Measurements from ENCODE around the gene ITIH3.

ITIH3 gene

DNA sequence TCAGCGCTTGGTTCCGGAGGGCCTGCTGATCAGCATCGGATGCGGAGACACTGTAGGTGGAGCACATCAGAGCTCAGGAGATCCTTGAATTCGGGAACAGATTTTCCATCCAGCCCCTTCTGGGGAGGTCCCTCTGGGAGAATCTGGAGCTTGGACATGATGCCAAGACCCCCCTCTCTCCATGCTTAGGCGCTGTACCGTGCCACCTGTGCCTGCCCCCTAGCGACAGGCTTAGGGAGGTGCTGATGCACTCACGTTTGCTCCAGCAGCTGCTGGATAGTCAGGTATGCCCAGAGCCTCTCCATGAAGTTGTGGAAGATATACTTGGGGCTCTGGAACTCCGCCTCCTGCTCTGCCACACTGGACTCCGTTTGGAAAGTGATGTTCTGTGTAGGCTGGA lies 26.1 kb downstream of the ITIH3 start:
- Mint-ChIP-seq H3K9me3 (no peaks in the 10 kb centered on the region), H3K4me1 (ENCODE audit: low read depth) (no peaks in the 10 kb centered on the region), H3K4me3 (no peak overlapping the region), H3K27me3 (ENCODE audit: low read depth) (no peaks in the 10 kb centered on the region), H3K36me3 (ENCODE audit: low read depth) (no peaks in the 10 kb centered on the region), H3K27ac (no peak overlapping the region)

DNA sequence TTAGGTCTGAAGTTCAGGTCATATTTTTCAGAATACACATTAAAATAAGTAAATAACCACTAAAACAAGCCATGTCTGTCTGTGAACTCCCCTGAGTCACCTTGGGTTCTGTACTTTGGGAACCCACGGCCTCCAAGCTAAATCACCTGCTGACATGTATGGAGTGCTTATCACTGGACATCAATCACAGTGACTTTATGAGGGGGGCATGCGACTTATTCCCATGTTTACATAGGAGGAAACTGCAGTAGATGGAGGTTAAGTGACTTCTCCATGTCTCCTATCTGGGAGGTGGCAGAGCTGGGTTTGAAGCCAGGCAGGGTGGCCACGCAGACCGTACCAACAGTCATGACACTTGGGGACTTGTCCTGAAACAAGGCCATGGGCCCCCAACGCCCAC lies 27.8 kb downstream of the ITIH3 start:
- Mint-ChIP-seq H3K4me1 (ENCODE audit: low read depth) (no peaks in the 10 kb centered on the region), H3K27me3 (ENCODE audit: low read depth) (no peaks in the 10 kb centered on the region), H3K27ac (no peak overlapping the region), H3K36me3 (ENCODE audit: low read depth) (no peaks in the 10 kb centered on the region), H3K9me3 (no peaks in the 10 kb centered on the region), H3K4me3 (no peak overlapping the region)

DNA sequence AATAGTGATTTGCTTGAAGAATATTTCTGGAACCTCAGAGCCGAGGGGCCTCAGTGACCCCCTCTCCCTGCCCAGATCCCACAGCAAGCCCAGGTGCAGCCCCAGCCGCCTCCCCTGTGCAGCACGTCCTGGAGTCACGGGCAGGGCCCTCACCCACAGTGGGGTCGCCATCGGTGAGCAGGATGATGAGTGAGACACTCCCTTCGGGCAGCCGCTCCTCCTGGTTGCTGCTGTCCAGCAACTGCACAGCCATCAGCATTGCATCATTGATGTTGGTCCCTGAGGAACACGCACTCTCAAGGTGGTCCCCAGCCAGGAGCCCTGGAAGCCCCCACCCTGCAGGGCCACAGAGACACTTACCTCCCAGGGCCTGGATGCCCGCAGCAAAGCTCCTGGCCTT lies 29.4 kb downstream of the ITIH3 start:
- Mint-ChIP-seq H3K36me3 (ENCODE audit: low read depth) (no peaks in the 10 kb centered on the region), H3K9me3 (no peaks in the 10 kb centered on the region), H3K27ac (no peak overlapping the region), H3K4me1 (ENCODE audit: low read depth) (no peaks in the 10 kb centered on the region), H3K4me3 (no peak overlapping the region), H3K27me3 (ENCODE audit: low read depth) (no peaks in the 10 kb centered on the region)

DNA sequence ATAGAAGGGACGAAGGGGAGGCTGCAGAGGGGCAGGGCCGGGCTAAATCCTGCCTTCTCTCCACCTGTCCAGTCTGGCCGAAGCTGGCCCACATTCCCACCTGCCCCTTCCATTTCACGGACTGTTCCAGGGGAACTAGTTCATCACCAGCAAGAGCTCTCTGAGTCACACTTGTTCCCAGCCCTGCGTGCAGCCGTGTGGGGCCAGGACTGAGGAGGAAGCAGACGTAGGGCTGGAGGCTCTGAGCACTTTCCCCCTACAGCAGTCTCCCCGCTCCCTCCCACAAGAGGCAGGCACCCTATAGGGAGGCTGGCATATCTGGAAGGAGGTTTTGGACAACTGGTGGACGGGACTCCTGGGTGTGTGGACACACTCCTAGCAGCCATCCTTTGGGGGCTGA lies 32.8 kb downstream of the ITIH3 start:
- H3K36me3 Mint-ChIP-seq (ENCODE audit: low read depth) = no peaks in the 10 kb centered on the region
- no peaks in the 10 kb centered on the region for H3K27me3 Mint-ChIP-seq (ENCODE audit: low read depth)
- H3K4me1 Mint-ChIP-seq (ENCODE audit: low read depth) = no peaks in the 10 kb centered on the region
- no peak overlapping the region for H3K27ac Mint-ChIP-seq
- H3K4me3 Mint-ChIP-seq = no peak overlapping the region
- no peaks in the 10 kb centered on the region for H3K9me3 Mint-ChIP-seq

DNA sequence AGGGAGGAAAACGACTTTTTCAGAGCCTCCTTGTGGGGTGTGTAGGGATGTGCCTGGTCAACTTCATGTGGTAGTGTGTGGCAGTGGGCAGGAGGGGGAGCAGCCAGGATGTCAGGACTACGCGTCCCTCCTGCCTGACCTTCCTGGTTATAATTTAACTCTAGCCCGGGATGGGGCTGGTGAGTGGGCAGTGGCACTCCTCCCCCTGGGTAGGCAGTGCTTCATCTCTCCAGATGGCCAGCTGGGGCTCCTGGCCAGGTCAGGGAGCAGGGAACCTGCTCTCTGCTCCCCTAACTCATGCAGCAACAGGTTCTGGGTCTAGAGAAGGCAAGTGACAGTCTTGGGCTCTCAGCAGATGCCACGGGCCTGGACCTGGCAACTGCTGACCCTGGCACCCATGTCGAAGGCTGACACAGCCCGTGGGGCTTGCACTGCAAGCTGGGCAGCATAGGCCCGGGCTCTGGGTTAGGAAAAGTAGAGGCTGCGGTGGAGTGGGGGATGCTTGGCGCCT lies 33.3 kb downstream of the ITIH3 start:
- H3K4me1 Mint-ChIP-seq (ENCODE audit: low read depth) = no peaks in the 10 kb centered on the region
- no peaks in the 10 kb centered on the region for H3K9me3 Mint-ChIP-seq
- no peak overlapping the region for H3K27ac Mint-ChIP-seq
- H3K4me3 Mint-ChIP-seq = no peak overlapping the region
- no peaks in the 10 kb centered on the region for H3K36me3 Mint-ChIP-seq (ENCODE audit: low read depth)
- H3K27me3 Mint-ChIP-seq (ENCODE audit: low read depth) = no peaks in the 10 kb centered on the region

DNA sequence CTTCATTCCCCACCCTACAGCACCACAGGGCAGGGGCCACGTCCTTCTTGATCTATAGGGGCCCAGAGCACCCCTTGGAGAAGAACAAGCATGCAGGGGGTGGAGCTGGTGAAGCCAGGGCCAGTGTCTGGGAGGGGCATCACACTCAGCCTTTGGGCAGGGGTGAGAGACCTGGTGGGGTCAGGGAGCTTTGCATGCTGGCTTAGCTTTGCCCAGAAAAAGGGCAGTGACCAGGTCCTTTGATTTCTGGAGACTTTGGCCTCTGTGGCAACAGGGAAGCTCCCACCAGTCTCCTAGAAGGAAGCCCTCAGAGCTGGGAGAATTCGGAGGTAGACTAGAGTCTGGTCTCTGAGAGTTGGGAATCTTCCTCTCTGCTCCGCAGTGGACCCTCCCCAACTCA lies 34.9 kb downstream of the ITIH3 start:
- no peaks in the 10 kb centered on the region for H3K9me3 Mint-ChIP-seq
- no peak overlapping the region for H3K4me3 Mint-ChIP-seq
- no peak overlapping the region for H3K27ac Mint-ChIP-seq
- H3K4me1 Mint-ChIP-seq (ENCODE audit: low read depth) = no peaks in the 10 kb centered on the region
- no peaks in the 10 kb centered on the region for H3K36me3 Mint-ChIP-seq (ENCODE audit: low read depth)
- no peaks in the 10 kb centered on the region for H3K27me3 Mint-ChIP-seq (ENCODE audit: low read depth)

DNA sequence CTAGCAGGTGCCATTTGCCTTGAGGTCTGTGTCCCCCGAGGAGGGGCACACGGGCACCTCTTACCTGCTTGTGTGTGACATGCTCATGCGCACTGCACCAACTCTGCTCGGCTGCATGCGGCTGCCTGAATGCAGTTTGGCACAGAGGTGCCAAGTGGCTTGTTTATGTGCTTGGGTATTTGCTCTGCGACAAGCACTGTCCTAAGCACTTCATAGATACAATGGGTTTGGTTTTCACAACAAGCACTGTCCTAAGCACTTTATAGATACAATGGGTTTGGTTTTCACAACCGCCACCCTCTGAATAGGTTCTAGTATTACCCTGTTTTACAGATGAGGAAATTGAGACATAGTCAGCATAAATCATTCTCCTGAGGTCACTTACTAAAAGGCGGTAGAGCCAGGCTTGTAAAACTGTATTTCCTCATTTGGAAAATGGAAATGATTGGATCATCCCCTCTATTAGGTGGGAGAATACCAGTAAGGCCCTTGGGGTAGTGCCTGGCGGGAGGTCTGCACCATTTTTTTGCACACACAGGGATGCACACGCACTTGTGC lies 35.4 kb downstream of the ITIH3 start:
- Mint-ChIP-seq H3K27ac (no peak overlapping the region), H3K27me3 (ENCODE audit: low read depth) (no peaks in the 10 kb centered on the region), H3K4me1 (ENCODE audit: low read depth) (no peaks in the 10 kb centered on the region), H3K4me3 (no peak overlapping the region), H3K9me3 (no peaks in the 10 kb centered on the region), H3K36me3 (ENCODE audit: low read depth) (no peaks in the 10 kb centered on the region)

DNA sequence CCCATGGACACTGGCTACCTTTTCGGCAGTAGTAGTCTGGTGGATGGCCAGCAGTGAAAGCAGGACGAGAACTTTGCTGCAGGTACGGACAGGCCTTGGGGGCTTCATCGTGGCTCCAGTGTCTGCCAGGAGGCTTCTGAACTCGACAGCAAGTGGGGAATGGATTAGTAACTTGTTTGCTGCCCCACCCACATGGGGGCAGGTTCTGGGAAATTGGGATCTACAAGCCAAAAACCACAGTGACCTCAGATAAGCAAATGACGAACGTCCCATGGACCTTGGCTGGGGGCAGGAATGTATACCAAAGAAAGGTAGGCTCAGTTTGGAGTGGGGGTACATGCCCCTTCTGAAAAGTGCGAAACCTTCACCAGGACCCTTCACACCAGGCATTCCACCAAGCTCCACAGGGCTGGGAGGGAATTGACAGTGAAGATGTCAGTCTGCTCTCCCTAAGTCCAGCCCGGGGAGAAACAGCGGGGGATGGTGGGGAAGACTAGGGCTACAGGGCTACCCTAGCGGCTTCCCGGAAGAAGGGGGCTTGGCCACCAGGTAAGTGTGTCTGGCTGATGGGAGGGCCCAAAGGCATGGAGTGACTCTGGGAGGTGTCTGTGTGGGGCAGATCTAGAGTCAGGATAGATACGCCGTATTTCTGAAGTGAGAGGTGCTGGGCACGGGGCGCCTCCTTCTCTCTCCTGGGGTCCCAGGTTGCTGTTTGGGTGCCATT lies 36.1 kb downstream of the ITIH3 start, which contains the start of gene ITIH4:
Gene ITIH4, minus strand, starts transcription at position 138 of the 724 bp plus-strand sequence. Its CDS starts 30 bp downstream, at position 108.
- H3K4me3 Mint-ChIP-seq = no peak within 1 kb of the TSS
- H3K4me1 Mint-ChIP-seq (ENCODE audit: low read depth) = no peaks in the 10 kb centered on the region
- no peaks in the 10 kb centered on the region for H3K9me3 Mint-ChIP-seq
- H3K27ac Mint-ChIP-seq = peak within 1 kb of the TSS; percentile 15
- H3K27me3 Mint-ChIP-seq (ENCODE audit: low read depth) = no peaks in the 10 kb centered on the region
- H3K36me3 Mint-ChIP-seq (ENCODE audit: low read depth) = peaks cover 2% of the 10 kb centered on the region

DNA sequence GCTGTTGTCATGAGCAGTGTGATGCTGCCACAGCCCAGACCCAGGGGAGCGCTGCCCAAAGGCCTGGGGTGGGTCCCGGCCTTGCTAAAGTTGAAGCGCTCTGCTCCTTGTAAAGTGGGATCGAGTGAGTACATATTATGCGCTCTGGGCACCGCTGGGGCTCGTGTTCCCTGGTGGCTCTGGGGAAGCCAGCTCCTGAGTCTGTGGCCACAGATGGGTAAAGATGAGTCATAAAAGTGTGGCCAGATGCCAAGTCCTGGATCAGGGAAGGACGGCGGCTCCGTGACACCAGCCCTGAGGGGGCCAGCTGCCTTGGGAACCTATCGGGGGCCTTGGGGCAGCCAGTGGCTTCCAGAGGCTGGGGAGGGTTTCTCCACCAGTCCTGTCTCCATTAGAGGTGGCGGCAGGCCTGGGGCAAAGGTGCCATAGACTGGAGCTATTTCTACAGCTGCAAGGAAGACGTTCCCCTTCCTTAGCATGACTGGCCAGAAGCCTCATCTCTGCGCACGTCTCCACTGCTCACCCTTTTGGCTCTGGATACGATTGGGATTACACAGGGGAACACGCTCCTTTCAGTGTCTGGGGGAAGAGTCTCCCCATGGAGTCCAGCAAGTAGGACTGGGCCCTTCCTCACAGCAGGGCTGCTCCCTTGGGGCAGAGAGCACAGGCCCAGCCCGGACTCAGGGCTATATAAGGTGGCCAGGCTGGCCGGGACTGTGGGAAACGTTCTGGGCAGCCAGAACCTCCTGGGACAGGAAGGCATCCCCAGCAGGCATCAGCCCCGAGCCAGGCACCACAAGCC lies 37.1 kb downstream of the ITIH3 start:
- peaks cover 2% of the 10 kb centered on the region for H3K36me3 Mint-ChIP-seq (ENCODE audit: low read depth)
- no peak overlapping the region for H3K27ac Mint-ChIP-seq
- peaks cover 4% of the 10 kb centered on the region for H3K4me1 Mint-ChIP-seq (ENCODE audit: low read depth)
- no peaks in the 10 kb centered on the region for H3K9me3 Mint-ChIP-seq
- no peak overlapping the region for H3K4me3 Mint-ChIP-seq
- H3K27me3 Mint-ChIP-seq (ENCODE audit: low read depth) = no peaks in the 10 kb centered on the region

DNA sequence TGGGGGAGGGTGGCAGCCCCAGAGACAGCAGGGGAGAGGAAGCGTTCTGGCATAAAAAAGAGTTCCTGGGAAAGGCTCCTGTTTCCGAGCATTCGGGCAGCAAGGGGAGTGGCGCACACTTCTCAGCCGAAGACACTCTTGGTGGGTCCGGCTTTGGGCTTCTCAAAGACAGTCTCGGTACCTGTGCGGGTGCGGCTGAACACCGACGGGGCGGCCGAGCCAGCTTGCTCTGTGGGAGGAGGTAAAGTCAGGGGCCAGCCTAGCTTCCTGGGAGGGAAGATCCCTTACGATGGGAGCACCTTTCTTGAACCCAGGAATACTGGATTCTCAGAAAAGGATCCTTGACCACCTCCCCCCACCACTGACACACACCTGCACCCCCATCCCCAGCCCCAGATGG lies 38.6 kb downstream of the ITIH3 start:
- Mint-ChIP-seq H3K9me3 (no peaks in the 10 kb centered on the region), H3K4me3 (no peak overlapping the region), H3K36me3 (ENCODE audit: low read depth) (peaks cover 2% of the 10 kb centered on the region), H3K27me3 (ENCODE audit: low read depth) (no peaks in the 10 kb centered on the region), H3K27ac (no peak overlapping the region), H3K4me1 (ENCODE audit: low read depth) (peaks cover 14% of the 10 kb centered on the region)

DNA sequence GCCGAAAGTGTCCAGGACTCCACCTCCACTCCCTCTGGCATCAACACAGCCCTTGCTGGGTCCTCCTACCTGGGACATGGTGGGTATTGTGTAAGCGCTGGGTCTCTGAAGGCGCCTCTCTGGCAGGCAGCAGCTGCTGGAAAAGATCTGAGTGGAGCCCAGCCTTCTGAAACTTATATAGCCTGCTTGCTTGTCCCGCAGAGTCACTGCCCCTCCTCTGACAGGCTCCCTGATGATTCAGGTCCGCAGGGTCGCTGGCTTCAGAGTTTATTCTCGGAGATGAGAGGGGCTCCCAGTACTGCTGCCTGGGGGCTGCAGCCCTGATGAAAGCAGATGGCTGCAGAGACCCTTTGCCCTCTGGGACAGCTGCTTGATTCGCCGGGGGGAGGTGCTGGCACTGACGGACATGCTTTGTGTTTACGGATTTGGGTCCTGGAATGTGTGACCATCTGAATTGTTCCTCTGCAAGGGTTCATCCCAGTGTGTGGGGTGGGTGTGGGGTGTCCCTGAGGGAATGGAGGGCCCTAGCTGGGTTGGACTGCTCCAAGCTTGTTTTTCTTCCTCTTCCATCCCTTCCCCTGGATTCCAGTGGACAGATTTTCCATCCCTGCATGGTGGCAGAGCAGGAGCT lies 40.4 kb downstream of the ITIH3 start, which contains the start of gene MUSTN1:
Gene MUSTN1, minus strand, starts transcription at position 149 of the 631 bp plus-strand sequence. Its CDS starts 71 bp downstream, at position 78.
- H3K9me3 Mint-ChIP-seq = no peaks in the 10 kb centered on the region
- H3K4me3 Mint-ChIP-seq = no peak within 1 kb of the TSS
- no peaks in the 10 kb centered on the region for H3K27me3 Mint-ChIP-seq (ENCODE audit: low read depth)
- H3K27ac Mint-ChIP-seq = no peak within 1 kb of the TSS
- H3K36me3 Mint-ChIP-seq (ENCODE audit: low read depth) = peaks cover 6% of the 10 kb centered on the region
- peaks cover 31% of the 10 kb centered on the region for H3K4me1 Mint-ChIP-seq (ENCODE audit: low read depth)

DNA sequence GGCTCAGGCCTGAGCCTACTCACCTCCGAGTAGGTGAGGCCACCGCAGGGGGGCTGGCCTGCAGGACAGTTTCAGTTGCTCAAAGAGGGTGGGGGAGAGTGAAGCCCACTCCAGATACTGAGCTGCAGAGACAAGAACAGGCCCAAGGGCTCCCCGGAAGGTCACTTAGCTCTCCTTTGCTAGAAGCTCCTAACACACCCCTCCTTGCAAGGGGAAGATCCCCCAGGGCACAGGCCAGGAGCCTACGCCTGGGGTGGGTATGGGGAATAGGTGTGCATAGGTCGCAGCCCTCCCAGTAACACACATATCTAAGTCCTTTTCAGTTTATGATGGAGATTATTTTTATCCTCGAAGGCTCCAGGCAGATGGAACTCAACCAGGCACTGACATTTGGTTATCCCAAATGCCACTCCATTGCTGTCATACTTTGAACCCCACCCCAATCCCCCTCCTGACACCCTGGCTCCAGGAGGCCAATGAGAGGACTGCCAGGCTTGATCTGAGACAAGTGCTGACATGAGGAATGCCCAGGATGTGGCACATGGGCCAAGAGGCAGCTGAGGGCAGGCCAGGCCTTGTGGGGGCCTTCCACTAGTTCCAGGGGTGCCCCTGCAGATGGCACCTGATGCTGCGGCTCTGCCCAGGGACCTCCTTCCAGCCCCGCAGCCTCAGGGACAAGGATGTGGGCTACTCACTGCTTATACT lies 41.3 kb downstream of the ITIH3 start:
- H3K9me3 Mint-ChIP-seq = no peaks in the 10 kb centered on the region
- H3K4me3 Mint-ChIP-seq = no peak overlapping the region
- no peaks in the 10 kb centered on the region for H3K27me3 Mint-ChIP-seq (ENCODE audit: low read depth)
- H3K4me1 Mint-ChIP-seq (ENCODE audit: low read depth) = peaks cover 34% of the 10 kb centered on the region
- no peak overlapping the region for H3K27ac Mint-ChIP-seq
- peaks cover 9% of the 10 kb centered on the region for H3K36me3 Mint-ChIP-seq (ENCODE audit: low read depth)

DNA sequence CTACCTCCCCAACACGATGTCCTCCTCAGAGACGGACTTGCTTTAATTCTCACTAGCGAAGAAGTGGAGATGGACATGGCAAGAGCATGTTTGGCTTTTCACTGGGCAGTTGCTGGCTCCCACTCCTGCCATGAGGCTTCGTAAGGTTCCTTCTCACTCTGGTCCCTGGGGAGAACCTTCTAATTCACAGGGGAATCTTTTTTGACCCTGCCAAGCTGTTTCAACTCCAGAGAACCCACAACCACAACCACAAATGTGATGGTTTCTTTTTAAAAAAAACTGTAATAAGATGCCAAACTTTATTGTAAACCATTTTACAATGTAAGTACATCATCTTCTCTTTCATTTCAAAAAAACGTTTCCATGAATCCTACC lies 41.9 kb downstream of the ITIH3 start:
- Mint-ChIP-seq H3K27ac (no peak overlapping the region), H3K4me1 (ENCODE audit: low read depth) (peaks cover 34% of the 10 kb centered on the region), H3K36me3 (ENCODE audit: low read depth) (peaks cover 11% of the 10 kb centered on the region), H3K9me3 (no peaks in the 10 kb centered on the region), H3K27me3 (ENCODE audit: low read depth) (no peaks in the 10 kb centered on the region), H3K4me3 (no peak overlapping the region)

DNA sequence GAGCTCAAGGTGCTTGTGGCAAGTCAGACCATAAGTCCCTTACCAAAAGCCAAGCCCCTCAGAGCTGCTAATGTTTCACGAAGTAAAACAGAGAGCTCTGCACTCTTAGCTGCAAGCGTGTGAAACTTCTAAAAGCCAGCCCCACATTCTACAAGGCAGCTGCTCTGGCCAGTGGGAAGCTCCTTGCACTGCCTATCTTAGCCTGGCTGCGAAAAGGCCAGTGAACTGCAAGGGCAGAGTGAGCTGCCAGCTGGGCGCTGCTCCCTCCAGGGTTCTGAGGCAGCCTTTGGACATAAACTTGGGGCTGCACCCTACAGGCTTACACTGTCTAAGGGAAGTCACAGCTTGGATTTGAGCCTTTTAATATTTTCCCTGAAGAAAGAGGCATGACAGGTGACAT lies 42.4 kb downstream of the ITIH3 start:
- no peak overlapping the region for H3K4me3 Mint-ChIP-seq

More for the DNA sequence above, 42.4 kb downstream of the ITIH3 start:
- peaks cover 35% of the 10 kb centered on the region for H3K4me1 Mint-ChIP-seq (ENCODE audit: low read depth)
- peaks cover 15% of the 10 kb centered on the region for H3K36me3 Mint-ChIP-seq (ENCODE audit: low read depth)
- H3K27me3 Mint-ChIP-seq (ENCODE audit: low read depth) = no peaks in the 10 kb centered on the region
- H3K27ac Mint-ChIP-seq = no peak overlapping the region
- H3K9me3 Mint-ChIP-seq = no peaks in the 10 kb centered on the region

Measured in T-helper 1 cell treated with Interleukin-12 subunit alpha and Interleukin-12 subunit beta and Interleukin-4 antibody, amounts not matched to agents 30 μg/mL and 1 μg/mL, for 36 hours (primary cell).